Activated T-cell treated with anti-CD3 and anti-CD28 coated beads, Interleukin-2, amount 50 U/mL, for 4 hours (primary cell): ENCODE measurements around the gene UTRN. TPM values are rescaled to one million over a fixed set of nuclear protein-coding genes. Genes with fewer than 3 reads are reported as not detected.

ENCODE experiments used
- ATAC-seq, 2 donors: fragments of 200-7000 bp; cut with Tn5 transposase; one replicate each; pipeline ENCODE4 v1.10.0; 2021
- DNase-seq: peaks from one replicate; pipeline ENCODE4 v3.0.0-alpha.2; 2020
- H3K27me3 Mint-ChIP-seq: one replicate; pipeline ENCODE4 v1.8.0; 2021; ENCODE audit warnings: low read depth, mixed read lengths
- H3K36me3 Mint-ChIP-seq: one replicate; pipeline ENCODE4 v1.8.0; 2022; ENCODE audit warnings: mixed read lengths; ENCODE audit not compliant: insufficient read depth
- H3K4me1 Mint-ChIP-seq: one replicate; pipeline ENCODE4 v1.8.0; 2021; ENCODE audit warnings: low read depth, mixed read lengths
- H3K4me3 Mint-ChIP-seq: one replicate; pipeline ENCODE4 v1.8.0; 2021; ENCODE audit warnings: mild to moderate bottlenecking, moderate library complexity, mixed read lengths
- H3K9me3 Mint-ChIP-seq: one replicate; pipeline ENCODE4 v1.8.0; 2021; ENCODE audit warnings: mixed read lengths
- total RNA-seq, 3 donors: library from RNA; stranded (reverse); gene quantifications; one replicate each; pipeline ENCODE4 v1.2.1, GENCODE V29; 2021

Gene UTRN
- 1 to 10 TPM; 7.7 to 8.7 (median 7.9) TPM for total RNA-seq

DNA sequence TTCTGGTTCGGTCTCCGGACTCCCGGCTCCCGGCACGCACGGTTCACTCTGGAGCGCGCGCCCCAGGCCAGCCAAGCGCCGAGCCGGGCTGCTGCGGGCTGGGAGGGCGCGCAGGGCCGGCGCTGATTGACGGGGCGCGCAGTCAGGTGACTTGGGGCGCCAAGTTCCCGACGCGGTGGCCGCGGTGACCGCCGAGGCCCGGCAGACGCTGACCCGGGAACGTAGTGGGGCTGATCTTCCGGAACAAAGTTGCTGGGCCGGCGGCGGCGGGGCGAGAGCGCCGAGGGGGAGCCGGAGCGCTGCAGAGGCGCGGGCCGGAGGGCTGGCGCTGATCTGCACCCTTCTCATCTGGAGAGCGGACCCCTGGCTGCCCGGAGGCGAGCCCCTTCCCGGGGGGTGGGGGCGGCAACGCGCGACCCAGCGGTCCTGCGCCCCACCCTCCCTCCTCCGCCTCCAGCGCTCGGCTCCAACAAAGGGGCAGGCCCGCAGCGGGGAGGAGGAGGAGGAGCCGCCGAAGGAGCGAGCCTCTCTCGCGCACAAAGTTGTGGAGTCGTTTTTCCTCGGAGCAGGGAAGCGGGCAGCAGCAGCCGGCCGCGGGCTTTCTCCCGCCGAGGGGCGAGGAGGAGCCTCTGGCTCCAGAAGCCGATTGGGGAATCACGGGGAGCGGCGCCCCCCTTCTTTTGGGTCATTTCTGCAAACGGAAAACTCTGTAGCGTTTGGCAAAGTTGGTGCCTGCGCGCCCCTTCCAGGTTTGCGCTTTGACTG, at the start of gene UTRN:
TSS of gene UTRN (plus strand) at position 553 of the 765 bp plus-strand sequence. CDS start 6,494 bp downstream, outside the sequence.
- H3K4me3 Mint-ChIP-seq = peak within 1 kb of the TSS; percentile 93
- peaks cover 15% of the 10 kb centered on the region for H3K4me1 Mint-ChIP-seq
- peak; percentile 73 to 75 for ATAC-seq
- H3K36me3 Mint-ChIP-seq = no peaks in the 10 kb centered on the region
- peaks cover 13% of the 10 kb centered on the region for H3K27me3 Mint-ChIP-seq
- no peaks in the 10 kb centered on the region for H3K9me3 Mint-ChIP-seq
- peak; percentile 18 for DNase-seq

DNA sequence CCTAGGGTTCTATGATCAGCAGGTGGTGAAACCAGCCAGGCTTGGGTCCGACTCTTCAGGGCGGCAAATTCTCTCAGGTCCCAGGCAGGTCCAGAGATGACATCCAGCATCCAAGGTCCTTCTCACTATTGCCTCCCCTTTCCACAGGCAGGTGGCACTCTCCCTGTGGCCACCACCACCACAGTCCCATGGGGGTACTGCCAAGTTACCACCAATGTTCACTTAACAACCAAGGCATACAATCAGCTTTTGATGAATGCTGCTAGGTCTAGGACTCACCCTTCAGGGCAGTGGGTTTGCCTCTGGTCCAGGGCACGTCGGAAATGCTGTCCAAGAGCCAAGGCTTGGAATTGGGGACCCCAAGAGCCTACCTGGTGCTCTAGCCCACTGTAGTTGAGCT, 40.4 kb upstream of the UTRN start:
- peaks cover 11% of the 10 kb centered on the region for H3K4me1 Mint-ChIP-seq
- H3K9me3 Mint-ChIP-seq = no peaks in the 10 kb centered on the region
- H3K4me3 Mint-ChIP-seq = no peak overlapping the region
- no peaks in the 10 kb centered on the region for H3K36me3 Mint-ChIP-seq
- H3K27me3 Mint-ChIP-seq = peaks cover 13% of the 10 kb centered on the region
- ATAC-seq = no peak
- no peak for DNase-seq

DNA sequence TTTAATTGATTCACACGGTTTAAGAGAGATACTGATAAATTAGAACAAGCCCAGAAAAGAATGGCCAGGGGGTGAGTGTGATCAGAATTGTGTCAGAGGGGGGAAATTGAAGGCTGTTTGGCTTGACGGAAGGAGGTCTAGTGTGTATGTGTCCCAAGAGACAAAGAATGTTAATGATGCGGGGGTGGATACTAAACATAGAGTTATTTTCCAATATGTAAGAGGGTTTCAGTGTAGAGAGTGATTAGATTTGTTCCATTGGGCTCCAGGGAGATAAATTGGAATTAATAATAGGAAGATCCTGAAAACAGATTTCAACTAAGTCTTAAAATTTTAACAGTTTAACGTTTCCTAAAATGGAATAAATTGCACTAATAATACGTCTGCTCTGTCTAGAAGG, 38.1 kb upstream of the UTRN start:
- no peaks in the 10 kb centered on the region for H3K9me3 Mint-ChIP-seq
- H3K27me3 Mint-ChIP-seq = peaks cover 18% of the 10 kb centered on the region
- H3K36me3 Mint-ChIP-seq = no peaks in the 10 kb centered on the region
- DNase-seq (no peak), ATAC-seq (no peak)
- H3K4me3 Mint-ChIP-seq = no peak overlapping the region
- H3K4me1 Mint-ChIP-seq = peaks cover 11% of the 10 kb centered on the region

DNA sequence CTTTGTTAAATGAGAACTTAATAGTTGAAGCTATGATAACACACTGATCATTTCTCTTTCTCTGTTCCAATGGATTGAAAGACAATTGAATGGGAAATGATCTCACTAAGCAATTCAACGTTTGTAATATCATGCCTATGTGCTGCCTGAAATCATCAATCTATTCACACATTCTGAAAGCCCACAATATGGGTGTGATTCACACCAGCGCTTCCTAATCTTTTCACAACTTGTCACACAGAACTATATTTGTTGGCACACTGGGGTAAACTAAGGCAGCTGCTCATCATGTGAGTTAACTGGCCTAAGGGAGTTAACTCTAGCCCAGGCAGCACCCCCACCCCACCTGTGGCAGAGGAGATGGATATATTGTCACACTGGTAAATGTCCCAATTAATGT, 37.1 kb upstream of the UTRN start:
- Mint-ChIP-seq H3K27me3 (peaks cover 18% of the 10 kb centered on the region), H3K4me3 (no peak overlapping the region), H3K4me1 (peaks cover 11% of the 10 kb centered on the region), H3K36me3 (no peaks in the 10 kb centered on the region), H3K9me3 (no peaks in the 10 kb centered on the region)
- DNase-seq (no peak), ATAC-seq (peak; percentile 81 to 84)

DNA sequence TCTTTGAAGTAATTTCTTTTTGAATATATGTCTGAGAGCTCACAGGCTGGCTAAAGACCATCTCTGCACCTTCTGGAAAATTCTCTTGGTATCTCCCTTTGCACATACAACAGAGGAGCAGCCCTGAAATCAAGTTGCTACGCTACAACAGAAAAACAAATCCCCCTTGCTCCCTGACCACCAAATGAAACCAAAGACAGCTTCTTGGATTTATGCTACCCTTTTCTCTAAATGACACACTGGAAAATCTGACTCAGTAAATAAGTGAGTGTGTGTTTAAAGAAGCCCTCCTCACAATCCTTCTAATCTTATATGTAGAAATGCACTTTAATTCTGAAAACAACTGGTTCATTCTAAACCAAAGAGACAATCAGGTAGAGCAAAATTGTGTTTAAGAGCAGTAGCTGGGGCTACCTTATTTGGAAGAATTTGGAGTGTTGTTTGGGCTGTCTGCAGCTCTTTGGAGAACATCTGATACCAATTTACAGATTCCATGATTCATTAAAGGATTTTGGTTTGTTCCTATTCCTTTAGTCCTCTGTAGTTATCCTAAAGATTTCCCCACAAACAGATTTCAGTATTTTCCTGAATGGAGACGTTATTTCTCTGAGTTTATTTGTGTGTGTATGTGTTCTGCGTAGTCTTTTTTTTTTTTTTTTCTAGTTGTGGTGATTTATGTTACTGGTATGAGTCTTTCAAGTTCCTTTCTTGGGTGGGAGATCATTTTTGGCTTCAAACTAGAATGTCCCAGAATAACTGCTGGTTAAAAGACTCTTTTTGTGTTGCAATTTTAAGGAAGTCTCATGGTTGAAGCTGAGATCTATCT, 36.4 kb upstream of the UTRN start:
- ATAC-seq = peak; percentile 47 to 57
- H3K4me3 Mint-ChIP-seq = no peak overlapping the region
- no peaks in the 10 kb centered on the region for H3K9me3 Mint-ChIP-seq
- DNase-seq = no peak
- peaks cover 15% of the 10 kb centered on the region for H3K27me3 Mint-ChIP-seq
- H3K36me3 Mint-ChIP-seq = no peaks in the 10 kb centered on the region
- H3K4me1 Mint-ChIP-seq = peaks cover 11% of the 10 kb centered on the region

DNA sequence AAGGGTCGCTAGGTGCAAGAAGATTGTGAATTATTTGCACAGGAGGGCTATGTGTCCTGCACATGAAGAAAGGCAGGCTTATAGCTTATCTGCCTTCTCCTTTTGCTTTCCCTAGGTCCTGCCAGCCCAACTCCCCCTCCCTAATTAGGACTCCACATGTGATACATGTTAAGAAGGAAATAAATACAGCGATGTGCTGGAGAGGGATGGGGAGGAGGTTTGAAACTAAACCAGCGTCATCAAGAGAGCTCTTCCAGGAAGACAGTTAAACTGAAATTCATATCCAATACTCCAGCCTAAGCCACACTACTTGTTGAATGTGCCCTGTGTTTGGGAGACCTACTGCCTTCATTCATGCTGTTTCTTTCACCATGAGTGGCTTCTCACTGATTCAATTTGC, 34.9 kb upstream of the UTRN start:
- Mint-ChIP-seq H3K4me3 (no peak overlapping the region), H3K36me3 (no peaks in the 10 kb centered on the region), H3K27me3 (peaks cover 14% of the 10 kb centered on the region), H3K4me1 (peaks cover 11% of the 10 kb centered on the region), H3K9me3 (no peaks in the 10 kb centered on the region)
- DNase-seq = no peak
- no peak for ATAC-seq

DNA sequence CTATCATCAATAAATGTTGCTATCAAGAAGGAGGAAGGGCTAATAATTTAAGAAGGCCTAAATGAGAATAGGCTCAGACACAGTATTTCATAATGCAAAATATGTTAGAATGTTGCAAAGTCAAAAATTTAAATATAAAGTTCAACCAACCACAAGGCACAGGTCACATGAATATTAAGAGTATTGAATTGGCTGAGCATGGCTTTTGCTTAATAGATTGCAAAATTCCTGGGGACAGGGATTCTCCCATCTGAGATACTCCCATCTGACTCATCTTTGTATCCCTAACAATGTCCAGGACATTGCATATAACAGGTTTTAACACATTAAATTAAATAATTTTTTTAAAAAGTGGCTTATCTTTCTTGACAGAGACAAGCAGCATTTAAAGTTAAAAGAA, 32.9 kb upstream of the UTRN start:
- ATAC-seq = no peak
- Mint-ChIP-seq H3K4me1 (peaks cover 11% of the 10 kb centered on the region), H3K27me3 (peaks cover 14% of the 10 kb centered on the region), H3K4me3 (no peak overlapping the region), H3K36me3 (no peaks in the 10 kb centered on the region), H3K9me3 (no peaks in the 10 kb centered on the region)
- DNase-seq = no peak

DNA sequence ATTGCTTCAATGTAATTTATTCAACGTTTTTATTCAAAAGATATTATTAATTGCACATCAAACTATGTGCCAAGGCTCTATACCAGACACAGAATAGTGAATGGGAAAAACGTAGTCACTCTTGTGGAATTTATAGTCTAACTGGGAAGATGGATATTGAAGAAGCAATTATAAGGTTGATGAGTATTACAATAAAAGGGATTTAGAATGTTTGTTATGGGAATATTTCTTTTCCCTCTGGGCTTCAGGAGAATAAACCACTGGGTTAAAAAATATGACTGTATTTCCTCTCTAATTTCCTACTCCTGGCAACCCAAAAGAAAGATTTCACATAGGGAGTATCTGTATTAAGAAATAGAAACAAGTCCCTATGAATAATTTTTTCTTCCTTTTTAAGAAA, 25.1 kb upstream of the UTRN start:
- DNase-seq = no peak
- Mint-ChIP-seq H3K36me3 (no peaks in the 10 kb centered on the region), H3K4me1 (no peaks in the 10 kb centered on the region), H3K4me3 (no peak overlapping the region), H3K27me3 (no peaks in the 10 kb centered on the region), H3K9me3 (no peaks in the 10 kb centered on the region)
- no peak for ATAC-seq

DNA sequence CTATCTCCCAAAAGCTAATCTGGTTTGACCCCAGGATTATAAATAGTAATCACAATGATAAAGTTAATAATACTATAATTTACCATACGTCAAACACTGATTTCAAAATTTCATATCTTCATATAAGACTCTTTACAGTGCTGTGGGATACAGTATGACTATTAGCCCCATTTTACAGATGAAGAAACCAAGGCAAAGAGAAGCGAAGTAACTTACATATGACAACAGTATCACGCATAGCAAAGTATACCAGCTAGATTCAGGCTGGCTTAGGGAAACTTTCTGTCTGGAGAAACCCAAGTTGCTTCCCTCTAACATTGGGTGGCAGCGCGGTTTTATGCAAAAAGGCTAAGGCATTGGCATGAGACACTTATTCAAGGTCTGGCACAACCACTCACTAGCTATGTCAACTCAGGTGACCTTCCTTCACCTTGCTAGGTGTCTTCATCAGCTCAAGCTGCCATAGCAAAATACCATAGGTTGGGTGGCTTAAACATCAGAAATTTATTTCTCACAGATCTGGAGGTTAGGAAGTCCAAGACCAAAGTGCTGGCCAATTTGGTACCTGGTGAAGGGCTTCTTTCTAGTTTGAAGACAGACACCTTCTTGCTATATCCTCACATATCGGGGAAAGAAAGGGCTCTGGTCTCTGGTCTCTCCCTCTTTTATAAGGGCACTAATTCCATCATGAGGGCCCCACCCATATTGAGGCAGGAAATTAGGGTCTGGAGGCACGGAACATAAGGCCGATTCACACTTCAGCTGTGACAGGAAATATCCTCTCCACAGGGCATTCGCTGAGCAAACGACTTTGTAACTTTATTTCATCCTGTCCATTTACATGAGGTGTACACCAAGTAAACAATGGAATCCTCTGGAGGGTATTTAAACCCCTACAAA, 22.4 kb upstream of the UTRN start:
- ATAC-seq (no peak), DNase-seq (peak; percentile 17)
- Mint-ChIP-seq H3K27me3 (no peaks in the 10 kb centered on the region), H3K4me3 (no peak overlapping the region), H3K4me1 (no peaks in the 10 kb centered on the region), H3K9me3 (no peaks in the 10 kb centered on the region), H3K36me3 (no peaks in the 10 kb centered on the region)

DNA sequence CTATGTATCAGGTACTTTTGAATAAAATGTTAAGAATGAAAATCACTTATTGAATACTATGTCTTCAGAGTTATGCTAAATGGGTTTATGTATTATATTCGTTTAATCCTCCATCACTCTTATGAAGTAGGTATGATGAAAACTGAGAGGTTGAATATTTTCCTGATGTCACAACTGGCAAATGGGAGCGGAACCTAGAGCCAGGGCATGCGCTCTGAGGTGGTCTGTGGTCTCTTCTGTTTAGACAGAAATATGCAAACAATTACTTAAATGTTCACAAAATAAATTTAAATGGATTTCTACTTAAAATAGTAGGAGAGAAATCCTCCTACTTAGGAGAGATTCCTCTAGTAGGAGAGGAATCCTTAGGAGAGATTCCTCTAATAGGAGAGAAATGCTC, 21.3 kb upstream of the UTRN start:
- Mint-ChIP-seq H3K9me3 (no peaks in the 10 kb centered on the region), H3K4me3 (no peak overlapping the region), H3K27me3 (no peaks in the 10 kb centered on the region), H3K4me1 (no peaks in the 10 kb centered on the region), H3K36me3 (no peaks in the 10 kb centered on the region)
- no peak for DNase-seq
- ATAC-seq = no peak

DNA sequence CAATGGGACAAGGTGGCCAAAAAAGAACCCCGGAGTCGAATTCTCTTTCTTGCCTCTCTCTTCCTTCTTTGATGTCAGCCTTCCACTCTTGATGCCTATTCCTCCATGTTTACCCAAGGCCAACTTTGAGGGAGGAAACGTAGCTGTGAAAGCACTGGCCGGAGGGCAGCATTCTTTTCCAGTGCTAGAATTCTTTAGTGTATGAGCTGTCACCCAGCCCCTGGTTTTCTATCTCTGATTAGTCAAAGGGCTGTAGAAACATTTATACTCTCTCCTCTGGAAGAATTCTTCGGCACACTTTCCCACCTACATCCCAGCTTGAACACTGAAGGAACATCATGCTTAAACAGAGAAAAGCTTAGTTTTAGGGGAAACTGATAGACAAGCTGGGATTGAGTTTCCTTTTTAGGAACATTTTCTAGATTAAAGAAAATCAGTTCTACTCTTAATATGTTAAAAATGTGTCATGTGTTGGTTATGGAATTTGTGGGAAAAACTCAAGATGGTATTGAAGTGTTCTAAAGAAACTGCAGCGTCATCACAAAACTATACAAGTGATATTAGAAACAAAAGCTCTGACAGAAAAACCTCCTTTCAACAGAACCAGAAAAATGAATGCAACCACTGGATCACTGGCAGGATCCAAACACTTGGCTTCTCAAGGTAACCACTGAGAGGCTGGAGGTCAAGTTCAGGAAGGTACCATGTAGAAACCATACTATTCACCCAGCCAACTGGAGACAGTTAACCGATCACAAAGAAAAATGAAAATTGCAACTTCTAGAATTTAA, 20.7 kb upstream of the UTRN start:
- Mint-ChIP-seq H3K9me3 (no peaks in the 10 kb centered on the region), H3K36me3 (no peaks in the 10 kb centered on the region)
- ATAC-seq = no peak

DNA sequence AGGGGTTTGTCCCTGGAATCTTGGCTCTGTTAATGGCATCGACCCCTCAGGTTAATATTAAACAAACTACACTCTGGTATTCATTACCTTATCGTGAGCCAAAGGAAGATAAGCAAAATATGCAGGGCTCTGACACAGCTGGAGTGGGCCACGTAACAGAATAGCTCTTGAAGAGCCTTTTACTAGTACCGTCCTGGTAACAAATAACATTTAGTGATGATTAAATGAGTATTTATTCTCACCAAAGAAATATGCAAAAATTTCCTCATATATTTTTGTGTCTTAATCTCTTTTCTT, 20.1 kb upstream of the UTRN start:
- DNase-seq (no peak), ATAC-seq (no peak)
- H3K9me3 Mint-ChIP-seq = no peaks in the 10 kb centered on the region
- H3K4me1 Mint-ChIP-seq = no peaks in the 10 kb centered on the region
- H3K4me3 Mint-ChIP-seq = no peak overlapping the region
- H3K36me3 Mint-ChIP-seq = no peaks in the 10 kb centered on the region
- no peaks in the 10 kb centered on the region for H3K27me3 Mint-ChIP-seq

More for the DNA sequence above, 20.7 kb upstream of the UTRN start:
- no peak overlapping the region for H3K4me3 Mint-ChIP-seq
- no peak for DNase-seq
- H3K27me3 Mint-ChIP-seq = no peaks in the 10 kb centered on the region
- no peaks in the 10 kb centered on the region for H3K4me1 Mint-ChIP-seq

DNA sequence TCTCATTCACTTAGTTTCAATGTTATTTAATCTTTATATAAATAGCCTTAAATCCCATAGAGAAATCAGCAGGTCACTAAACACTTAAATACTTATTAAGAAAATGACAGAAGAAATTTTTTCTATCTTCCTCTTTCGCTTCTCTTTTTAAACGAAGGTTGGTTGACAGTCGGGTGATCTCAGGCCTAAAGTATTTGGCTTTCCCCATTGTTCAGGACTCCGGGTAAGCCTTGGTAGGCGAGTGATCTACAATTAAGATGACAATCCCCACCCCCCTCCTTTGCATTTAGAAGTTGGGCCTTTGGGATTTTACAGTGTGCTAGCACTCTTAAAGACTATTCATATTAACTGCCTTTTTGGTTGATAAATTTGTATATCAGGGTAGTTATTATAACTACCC, 19.7 kb upstream of the UTRN start:
- no peaks in the 10 kb centered on the region for H3K4me1 Mint-ChIP-seq
- no peak overlapping the region for H3K4me3 Mint-ChIP-seq
- DNase-seq (no peak), ATAC-seq (no peak)
- H3K27me3 Mint-ChIP-seq = no peaks in the 10 kb centered on the region
- H3K9me3 Mint-ChIP-seq = peaks cover 3% of the 10 kb centered on the region
- H3K36me3 Mint-ChIP-seq = no peaks in the 10 kb centered on the region
